SH-SY5Y (cell line): ENCODE results near the gene ZNF77.

ENCODE experiments used
- GATA2 ChIP-seq: IDR thresholded peaks from 2 replicates; pipeline ENCODE4 v1.6.1; 2011; ENCODE audit warnings: mild to moderate bottlenecking, low read depth, low read length
- GATA3 ChIP-seq: IDR thresholded peaks from 2 replicates; pipeline ENCODE4 v1.6.1; 2011; ENCODE audit warnings: low read depth, mild to moderate bottlenecking, low read length, moderate library complexity

DNA sequence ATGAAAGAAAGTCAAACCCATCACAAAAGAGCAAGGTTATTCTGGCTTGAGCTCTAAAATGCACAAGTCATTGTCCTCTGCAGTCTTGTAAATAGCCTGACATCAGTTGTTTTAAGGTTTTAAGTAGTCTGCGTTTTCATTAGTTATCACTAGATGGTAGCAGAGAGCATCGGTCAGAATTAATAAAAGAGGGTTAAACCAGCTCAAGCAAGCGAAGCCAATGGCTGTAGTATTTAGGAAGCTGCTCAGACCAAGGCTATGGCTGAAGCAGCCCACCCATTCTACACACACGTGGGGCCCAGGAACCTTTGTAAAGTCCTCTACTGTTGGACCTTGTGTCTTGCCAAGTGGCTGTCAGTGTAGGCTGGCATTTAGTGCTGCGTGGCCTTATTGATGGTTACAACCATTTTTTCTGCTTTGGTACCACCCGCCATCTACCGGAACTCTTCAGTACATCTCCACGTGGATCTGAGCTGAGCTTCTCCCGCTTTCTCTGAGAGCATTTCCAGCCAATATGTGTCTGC, 57.3 kb downstream of the ZNF77 start:
- TF ChIP-seq GATA2 (no peak), GATA3 (no peak)
